ENCODE measurements around the gene SH2D1A. TPM values are rescaled to one million over a fixed set of nuclear protein-coding genes. Genes with fewer than 3 reads are reported as not detected.

The SH2D1A gene
- total RNA-seq, 1 experiment from 2014 or later = not detected

DNA sequence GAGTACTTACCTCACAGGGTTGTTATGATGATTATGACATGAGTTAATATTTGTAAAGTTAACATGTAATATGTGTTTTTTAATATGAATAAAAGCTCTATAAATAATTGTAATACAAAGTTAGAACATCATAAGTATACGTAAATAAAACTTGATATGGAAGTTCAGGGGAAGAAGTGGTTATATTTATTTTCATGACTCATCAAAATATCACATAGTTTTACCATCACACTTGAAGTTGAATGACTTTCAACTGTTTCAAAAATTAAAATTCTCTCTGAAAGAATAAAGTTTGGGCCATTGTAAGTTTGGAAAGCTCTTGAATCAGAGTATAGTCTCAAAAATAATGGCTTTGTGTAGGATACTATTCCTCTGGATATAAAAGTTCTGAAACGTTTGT, 8.3 kb downstream of the SH2D1A start:
- H3K4me3 Mint-ChIP-seq = no peak overlapping the region
- H3K9me3 Mint-ChIP-seq = peaks cover 0 to 3% of the 10 kb centered on the region in 2 experiments; a peak in 1 of 5 replicates

More for the DNA sequence above, 8.3 kb downstream of the SH2D1A start:
- H2BK120ac ChIP-seq (ENCODE audit: low read depth, low read length, poor library complexity, severe bottlenecking) = no peak overlapping the region
- no peaks in the 10 kb centered on the region for H3K79me1 ChIP-seq (ENCODE audit: insufficient read depth, low read depth, low read length, poor library complexity, severe bottlenecking)
- no peak overlapping the region for H2BK20ac ChIP-seq (ENCODE audit: low read depth, low read length, poor library complexity, severe bottlenecking)
- no peak overlapping the region for H3K27ac ChIP-seq (ENCODE audit: insufficient read length, low read depth, low read length)
- no CpG with 5 or more reads among the region's 2 CpGs for WGBS (ENCODE audit: extremely low coverage, insufficient read length, low lambda C conversion rate)
- no peak overlapping the region for H2BK5ac ChIP-seq (ENCODE audit: insufficient read length, low read length)
- no peaks in the 10 kb centered on the region for H3K79me2 ChIP-seq (ENCODE audit: insufficient read depth, low read length)
- Mint-ChIP-seq H3K27ac (no peak overlapping the region), H3K4me1 (no peaks in the 10 kb centered on the region), H3K36me3 (ENCODE audit: insufficient read depth in 1 of 3, low read depth in 3 of 3) (no peaks in the 10 kb centered on the region), H3K27me3 (ENCODE audit: low read depth) (no peaks in the 10 kb centered on the region)
- no peak overlapping the region for H3T11ph ChIP-seq (ENCODE audit: low read length)
- no peak overlapping the region for H4K5ac ChIP-seq (ENCODE audit: insufficient read length, low read depth, low read length)
- H3K4ac ChIP-seq (ENCODE audit: low read depth, low read length) = no peak overlapping the region
- H3K9me3 ChIP-seq (ENCODE audit: control insufficient read depth, low read depth, low read length) = no peaks in the 10 kb centered on the region
- H3K14ac ChIP-seq (ENCODE audit: insufficient read depth, low read length) = no peak overlapping the region
- H3K23ac ChIP-seq (ENCODE audit: insufficient read length, low read depth, low read length) = no peak overlapping the region
- no peaks in the 10 kb centered on the region for H3K4me1 ChIP-seq (ENCODE audit: insufficient read depth, low read length)
- no peak overlapping the region for H3K56ac ChIP-seq (ENCODE audit: insufficient read length, low read depth, low read length)
- H2BK12ac ChIP-seq (ENCODE audit: insufficient read length, low read depth, low read length) = no peak overlapping the region
- H3K27me3 ChIP-seq (ENCODE audit: insufficient read depth, low read length) = no peaks in the 10 kb centered on the region
- no peak overlapping the region for H4K8ac ChIP-seq (replicated peaks; ENCODE audit: insufficient read length, low read depth, low read length)
- H2BK15ac ChIP-seq (ENCODE audit: low read depth, low read length) = no peak overlapping the region
- H3K4me2 ChIP-seq (ENCODE audit: insufficient read depth, insufficient read length, low read length) = no peak overlapping the region
- H3K23me2 ChIP-seq (ENCODE audit: insufficient read length, low read depth, low read length, poor library complexity, severe bottlenecking) = no peaks in the 10 kb centered on the region
- H2AFZ ChIP-seq (ENCODE audit: low read length) = no peak overlapping the region
- no peak overlapping the region for H3K18ac ChIP-seq (ENCODE audit: insufficient read length, low read depth, low read length)
- TF ChIP-seq, protein P1, sequence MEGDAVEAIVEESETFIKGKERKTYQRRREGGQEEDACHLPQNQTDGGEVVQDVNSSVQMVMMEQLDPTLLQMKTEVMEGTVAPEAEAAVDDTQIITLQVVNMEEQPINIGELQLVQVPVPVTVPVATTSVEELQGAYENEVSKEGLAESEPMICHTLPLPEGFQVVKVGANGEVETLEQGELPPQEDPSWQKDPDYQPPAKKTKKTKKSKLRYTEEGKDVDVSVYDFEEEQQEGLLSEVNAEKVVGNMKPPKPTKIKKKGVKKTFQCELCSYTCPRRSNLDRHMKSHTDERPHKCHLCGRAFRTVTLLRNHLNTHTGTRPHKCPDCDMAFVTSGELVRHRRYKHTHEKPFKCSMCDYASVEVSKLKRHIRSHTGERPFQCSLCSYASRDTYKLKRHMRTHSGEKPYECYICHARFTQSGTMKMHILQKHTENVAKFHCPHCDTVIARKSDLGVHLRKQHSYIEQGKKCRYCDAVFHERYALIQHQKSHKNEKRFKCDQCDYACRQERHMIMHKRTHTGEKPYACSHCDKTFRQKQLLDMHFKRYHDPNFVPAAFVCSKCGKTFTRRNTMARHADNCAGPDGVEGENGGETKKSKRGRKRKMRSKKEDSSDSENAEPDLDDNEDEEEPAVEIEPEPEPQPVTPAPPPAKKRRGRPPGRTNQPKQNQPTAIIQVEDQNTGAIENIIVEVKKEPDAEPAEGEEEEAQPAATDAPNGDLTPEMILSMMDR (conservative IDR thresholded peaks at IDR 0.05) = no peak
- H2AK5ac ChIP-seq (ENCODE audit: insufficient read length, low read length) = no peak overlapping the region
- no peaks in the 10 kb centered on the region for H4K20me1 ChIP-seq (ENCODE audit: control insufficient read depth, insufficient read depth, insufficient read length)
- DNase-seq = no peak
- H4K91ac ChIP-seq (ENCODE audit: insufficient read length, low read depth, low read length) = no peak overlapping the region
- no peak overlapping the region for H3K9ac ChIP-seq (ENCODE audit: extremely low read depth, insufficient read length, low read length)

Measured in H9 (cell line).